KOPT-K1 (cell line): Measurements from ENCODE around the gene RTP5.

Experiments
- H3K27ac ChIP-seq: fragments of 200-600 bp; sonication (generic); 2 replicates; pipeline ENCODE4 v1.5.1; 2016; ENCODE audit warnings: antibody characterized with exemption, mild to moderate bottlenecking, low read depth, low read length; ENCODE audit not compliant: poor library complexity, severe bottlenecking
- H3K36me3 ChIP-seq: fragments of 200-600 bp; sonication (generic); 2 replicates; pipeline ENCODE4 v1.5.1; 2017; ENCODE audit warnings: antibody characterized with exemption, mild to moderate bottlenecking, low read length, moderate library complexity; ENCODE audit not compliant: insufficient read depth
- H3K9me3 ChIP-seq: fragments of 200-600 bp; sonication (generic); 2 replicates; pipeline ENCODE4 v1.5.1; 2017; ENCODE audit warnings: antibody characterized with exemption, low read length, mild to moderate bottlenecking; ENCODE audit not compliant: insufficient read depth, poor library complexity, severe bottlenecking

The RTP5 gene

DNA sequence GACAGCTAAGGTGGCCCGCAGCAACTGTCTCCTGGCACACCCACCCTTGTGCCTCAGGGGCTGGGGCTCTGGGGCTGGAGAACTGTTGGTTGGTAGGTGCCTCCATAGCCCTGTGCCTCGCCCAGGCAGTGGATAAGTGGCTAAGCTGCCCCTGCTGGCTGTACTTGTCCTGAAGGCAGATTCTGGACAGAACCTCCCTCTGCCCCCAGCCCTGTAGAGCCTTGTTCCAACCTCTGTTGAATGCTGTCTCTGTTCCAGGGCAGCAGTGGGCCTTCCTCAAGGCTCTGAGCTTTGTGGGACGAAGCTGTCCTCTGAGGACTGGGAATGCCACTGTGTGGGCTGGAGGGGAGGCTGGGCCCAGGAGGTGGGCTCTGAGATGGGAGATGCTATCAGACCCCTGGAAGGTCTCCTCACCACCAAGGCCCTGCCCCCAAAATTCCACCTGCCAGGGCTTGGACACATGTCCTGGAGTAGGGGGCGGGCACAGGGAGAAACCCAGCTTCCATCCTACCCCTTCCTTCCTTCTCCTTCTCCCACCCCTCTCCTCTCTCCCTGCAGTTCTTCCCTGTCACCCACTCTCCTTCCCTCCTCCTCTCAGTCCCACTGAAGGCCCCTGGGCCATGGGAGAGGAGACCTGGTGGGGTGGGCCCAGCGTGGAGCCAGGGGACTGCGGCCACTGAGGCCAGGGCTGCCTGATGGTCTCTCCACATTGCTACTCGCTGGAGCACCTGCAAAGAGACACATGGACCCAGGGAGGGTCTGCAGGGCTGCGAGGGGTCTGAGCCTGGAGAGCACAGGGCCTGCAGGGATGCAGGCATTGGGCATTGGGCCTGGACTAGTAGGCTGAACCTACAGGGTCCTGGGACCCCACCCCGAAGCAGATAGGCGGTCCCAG, 9.1 kb upstream of the RTP5 start:
- H3K9me3 ChIP-seq: no peaks in the 10 kb centered on the region
- H3K27ac ChIP-seq: peak overlapping the region; percentile 95
- H3K36me3 ChIP-seq: no peaks in the 10 kb centered on the region

DNA sequence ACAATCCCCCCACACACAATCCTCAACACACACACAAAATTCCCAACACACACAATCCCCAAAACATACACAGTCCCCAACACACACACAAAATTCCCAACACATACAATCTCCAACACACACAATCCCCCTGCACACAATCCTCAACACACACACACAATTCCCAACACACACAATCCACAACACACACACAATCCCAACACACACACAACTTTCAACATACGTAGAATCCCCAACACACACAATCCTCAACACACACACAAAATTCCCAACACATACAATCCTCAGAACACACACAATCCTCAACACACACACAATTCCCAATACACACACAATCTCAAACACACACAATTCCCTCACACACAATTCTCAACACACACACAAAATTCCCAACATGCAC, 8.3 kb upstream of the RTP5 start:
- no peaks in the 10 kb centered on the region for H3K36me3 ChIP-seq
- H3K9me3 ChIP-seq: no peaks in the 10 kb centered on the region
- H3K27ac ChIP-seq: peak overlapping the region; percentile 95

DNA sequence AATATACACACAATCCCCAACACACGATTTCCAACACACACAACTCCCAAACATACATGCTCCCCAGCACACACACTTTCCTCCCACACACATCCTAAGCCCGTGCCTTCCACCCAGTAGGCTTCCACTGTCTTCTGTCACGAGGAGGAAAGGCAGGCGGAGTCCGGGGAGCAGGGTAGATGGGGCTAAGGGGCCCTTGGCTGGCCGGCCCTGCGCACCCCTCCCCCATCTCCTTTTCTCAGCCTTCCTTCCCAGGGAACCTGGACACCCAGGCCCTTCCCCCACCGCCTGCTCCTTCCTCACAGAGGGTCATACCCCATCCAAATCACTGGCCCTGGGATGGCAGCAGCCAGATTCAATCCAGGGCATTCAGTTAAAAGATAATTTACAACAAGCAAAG, 7.4 kb upstream of the RTP5 start:
- Histone ChIP-seq H3K27ac (peak overlapping the region; percentile 95), H3K9me3 (no peaks in the 10 kb centered on the region), H3K36me3 (no peaks in the 10 kb centered on the region)

DNA sequence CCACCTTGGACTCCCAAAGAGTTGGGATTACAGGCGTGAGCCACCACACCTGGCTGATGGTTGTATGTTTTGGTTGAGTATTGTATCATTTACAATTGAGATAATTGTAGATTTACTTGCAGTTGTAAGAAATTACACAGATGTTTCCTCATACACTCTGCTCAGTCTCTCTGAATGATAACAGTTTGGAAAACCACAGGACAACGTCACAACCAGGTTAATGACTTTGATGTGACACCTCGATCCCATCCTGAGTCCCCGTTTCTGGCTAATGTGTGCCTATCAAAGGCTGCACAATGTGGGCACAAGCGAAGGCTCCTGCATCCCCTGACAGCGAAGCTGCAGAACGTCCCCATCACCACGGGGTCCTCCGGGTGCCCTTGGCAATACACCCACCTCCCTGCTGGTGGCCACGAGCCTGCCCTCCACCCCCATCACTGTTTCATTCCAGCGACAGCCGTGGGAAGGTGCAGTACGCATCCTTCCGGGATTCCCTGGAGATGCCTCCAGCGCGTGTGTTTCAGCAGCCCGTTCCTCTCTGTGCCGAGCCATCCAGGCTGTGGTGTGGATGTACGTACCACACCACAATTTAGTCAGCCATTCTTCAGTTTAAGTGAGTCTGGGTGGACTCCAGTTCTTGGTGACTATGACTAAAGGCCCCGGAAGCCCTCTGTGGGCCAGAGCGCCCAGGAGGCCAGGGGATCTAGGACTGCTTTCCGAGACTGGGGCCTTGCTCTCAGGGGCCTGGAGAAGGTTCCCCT, 6.6 kb upstream of the RTP5 start:
- H3K9me3 ChIP-seq: no peaks in the 10 kb centered on the region
- no peaks in the 10 kb centered on the region for H3K36me3 ChIP-seq
- peak overlapping the region; percentile 95 for H3K27ac ChIP-seq

DNA sequence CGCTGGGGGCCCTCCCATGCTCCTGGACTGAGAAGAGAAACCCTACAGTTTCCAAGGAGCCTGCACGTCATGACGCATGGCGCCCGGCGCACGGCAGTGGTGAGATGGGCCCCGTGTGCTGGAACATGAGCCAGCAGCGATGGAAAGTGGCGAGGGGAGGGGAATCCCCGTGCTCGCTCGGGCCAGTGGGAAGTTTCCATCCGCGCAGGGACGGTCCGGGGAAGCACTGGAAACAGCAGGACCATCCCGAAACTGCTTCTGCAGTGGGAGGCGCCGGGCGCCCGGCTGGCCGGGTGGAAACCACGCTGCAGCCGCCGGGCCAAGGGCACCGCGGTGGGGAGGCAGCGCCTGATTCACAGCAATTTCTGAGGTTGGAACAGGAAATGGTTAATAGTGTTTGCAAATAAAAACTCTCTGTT, 6.0 kb upstream of the RTP5 start:
- H3K36me3 ChIP-seq: no peaks in the 10 kb centered on the region
- H3K27ac ChIP-seq: peak overlapping the region; percentile 95
- no peaks in the 10 kb centered on the region for H3K9me3 ChIP-seq

DNA sequence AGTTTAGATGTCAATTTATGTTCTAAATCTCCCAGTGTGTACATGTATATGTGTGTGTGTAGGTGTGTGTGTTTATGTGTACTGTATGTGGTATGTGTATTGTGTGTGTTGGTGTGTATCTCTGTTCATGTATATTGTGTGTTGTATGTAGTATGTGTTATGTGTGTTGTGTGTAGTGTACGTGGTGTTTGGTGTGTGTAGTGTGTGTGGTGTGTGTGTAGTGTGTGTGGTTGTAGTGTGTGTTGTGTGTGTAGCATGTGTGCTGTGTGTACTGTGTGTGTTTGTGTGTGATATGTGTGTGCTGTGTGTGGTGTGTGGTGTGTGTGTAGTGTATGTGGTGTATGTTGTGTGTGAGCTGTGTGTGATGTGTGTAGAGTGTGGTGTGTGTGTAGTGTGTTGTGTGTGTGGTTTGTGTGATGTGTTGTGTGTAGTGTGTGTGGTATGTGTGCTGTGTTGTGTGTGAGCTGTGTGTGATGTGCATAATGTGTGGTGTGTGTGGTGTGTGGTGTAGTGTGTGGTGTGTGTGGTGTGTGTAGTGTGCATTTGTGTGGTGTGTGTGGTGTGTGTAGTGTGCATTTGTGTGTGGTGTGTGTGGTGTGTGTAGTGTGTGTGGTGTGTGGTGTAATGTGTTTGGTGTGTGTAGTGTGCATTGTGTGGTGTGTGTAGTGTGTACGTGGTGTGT, 5.2 kb upstream of the RTP5 start:
- H3K27ac ChIP-seq: peak overlapping the region; percentile 95

DNA sequence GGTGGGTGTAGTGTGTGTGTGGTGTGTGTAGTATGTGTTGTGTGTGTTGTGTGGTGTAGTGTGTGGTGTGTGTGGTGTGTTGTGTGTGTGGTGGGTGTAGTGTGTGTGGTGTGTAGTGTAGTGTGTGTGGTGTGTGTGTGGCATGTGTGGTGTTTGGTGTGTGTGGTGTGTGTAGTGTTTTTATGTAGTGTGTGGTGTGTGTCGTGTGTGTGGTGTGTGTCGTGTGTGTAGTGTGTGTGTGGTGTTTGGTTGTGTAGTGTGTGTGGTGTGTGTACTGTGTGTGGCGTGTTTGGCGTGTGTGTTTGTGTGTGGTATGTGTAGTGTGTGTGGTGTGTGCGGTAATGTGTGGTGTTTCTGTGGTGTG, 4.7 kb upstream of the RTP5 start:
- Histone ChIP-seq H3K36me3 (no peaks in the 10 kb centered on the region), H3K27ac (peak overlapping the region; percentile 95), H3K9me3 (no peaks in the 10 kb centered on the region)

More for the DNA sequence above, 5.2 kb upstream of the RTP5 start:
- Histone ChIP-seq H3K9me3 (no peaks in the 10 kb centered on the region), H3K36me3 (no peaks in the 10 kb centered on the region)

DNA sequence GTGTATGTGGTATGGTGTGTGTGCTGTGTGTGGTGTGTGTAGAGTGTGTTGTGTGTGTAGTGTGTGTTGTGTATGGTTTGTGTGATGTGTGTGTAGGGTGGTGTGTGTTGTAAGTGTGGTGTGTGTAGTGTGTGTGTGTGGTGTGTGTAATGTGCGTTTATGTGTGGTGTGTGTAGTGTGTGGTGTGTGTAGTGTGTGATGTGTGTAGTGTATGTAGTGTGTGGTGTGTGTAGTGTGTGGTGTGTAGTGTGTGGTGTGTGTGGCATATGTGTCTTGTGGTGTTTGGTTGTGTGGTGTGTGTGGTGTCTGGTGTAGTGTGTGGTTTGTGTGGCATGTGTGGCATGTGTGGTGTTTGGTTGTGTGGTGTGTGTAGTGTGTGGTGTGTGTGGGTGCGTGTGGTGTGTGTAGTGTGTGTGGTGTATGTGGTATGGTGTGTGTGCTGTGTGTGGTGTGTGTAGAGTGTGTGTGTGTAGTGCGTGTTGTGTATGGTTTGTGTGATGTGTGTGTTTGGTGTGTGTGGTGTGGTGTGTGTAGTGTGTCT, 4.0 kb upstream of the RTP5 start:
- H3K36me3 ChIP-seq: no peaks in the 10 kb centered on the region
- H3K9me3 ChIP-seq: no peaks in the 10 kb centered on the region
- H3K27ac ChIP-seq: peak overlapping the region; percentile 95

DNA sequence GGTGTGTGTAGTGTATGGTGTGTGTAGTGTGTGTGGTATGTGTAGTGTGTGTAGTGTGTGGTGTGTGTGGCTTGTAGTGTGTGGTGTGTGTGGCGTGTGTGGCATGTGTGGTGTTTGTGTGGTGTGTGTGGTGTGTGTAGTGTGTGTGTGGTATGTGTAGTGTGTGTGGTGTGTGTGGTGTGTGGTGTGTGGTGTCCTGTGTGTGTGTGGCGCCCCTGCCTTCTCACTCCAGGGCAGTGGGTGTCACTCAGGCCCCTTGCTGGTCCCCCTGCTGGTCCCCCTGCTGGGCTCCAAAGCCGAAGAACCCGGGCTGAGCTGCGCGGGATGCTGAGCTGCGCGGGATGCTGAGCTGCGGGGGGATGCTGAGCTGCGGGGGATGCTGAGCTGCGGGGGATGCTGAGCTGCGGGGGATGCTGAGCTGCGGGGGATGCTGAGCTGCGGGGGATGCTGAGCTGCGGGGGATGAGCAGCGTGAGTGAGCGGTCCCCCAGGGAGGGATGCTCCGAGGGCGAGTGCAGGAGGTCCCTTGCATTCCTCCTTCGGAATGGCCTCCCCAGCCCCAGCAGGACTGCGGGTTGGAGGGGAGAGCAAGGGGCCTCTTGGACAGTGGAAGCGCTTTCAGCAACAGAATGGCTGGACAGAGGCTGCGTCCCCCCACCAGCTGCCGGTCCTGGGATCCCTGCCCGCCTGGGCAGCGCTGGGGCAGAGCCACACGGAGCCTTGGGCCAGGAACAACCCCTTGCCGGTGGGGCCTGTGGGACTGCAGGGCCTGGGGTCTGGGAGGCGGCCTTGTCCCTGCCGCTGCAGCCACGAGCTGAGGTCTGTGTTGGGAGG, 3.4 kb upstream of the RTP5 start:
- H3K27ac ChIP-seq: peak overlapping the region; percentile 95
- H3K9me3 ChIP-seq: no peaks in the 10 kb centered on the region
- H3K36me3 ChIP-seq: no peaks in the 10 kb centered on the region

DNA sequence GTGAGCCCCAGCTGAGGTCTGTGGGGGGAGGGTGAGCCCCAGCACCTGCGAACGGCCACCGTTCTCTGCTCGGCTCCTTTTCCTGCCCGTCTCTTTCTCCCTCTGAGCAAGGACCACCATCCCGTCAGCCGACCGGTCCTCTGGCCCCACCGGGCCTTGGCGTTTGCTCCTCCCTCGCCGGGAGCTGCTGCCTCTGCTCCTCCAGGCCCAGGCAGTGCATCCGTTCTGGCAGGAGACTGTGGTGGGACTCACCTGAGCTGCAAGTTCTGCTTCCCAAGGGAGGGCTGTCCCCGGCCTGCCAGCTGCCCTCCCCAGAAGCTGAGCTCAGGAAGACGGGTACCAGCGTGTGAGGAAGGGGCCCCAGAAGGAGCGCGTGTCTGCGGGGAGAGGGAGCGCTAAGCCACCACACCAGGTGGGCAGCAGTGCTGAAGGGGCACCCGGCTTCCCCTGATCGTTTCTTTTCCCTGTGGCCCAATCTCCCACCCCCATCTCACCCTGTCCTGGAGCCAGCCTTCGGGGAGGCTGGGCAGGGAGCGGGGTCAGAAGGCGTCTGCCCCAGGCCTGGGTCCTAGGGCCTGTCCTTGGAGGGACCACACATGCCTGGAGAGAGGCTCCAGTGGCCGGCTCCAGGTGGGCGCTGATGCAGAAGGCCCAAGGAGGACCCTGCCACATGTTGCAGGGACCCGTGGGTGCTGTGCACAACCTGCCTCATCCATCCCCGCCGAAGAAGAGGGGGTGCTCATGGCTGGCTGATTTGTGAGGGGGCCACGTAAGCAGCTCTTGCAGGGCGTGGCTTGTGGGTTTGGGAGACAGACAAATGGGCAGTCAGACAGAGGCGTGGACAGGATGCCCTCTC, 2.5 kb upstream of the RTP5 start:
- H3K27ac ChIP-seq: peak overlapping the region; percentile 95
- no peaks in the 10 kb centered on the region for H3K9me3 ChIP-seq
- H3K36me3 ChIP-seq: no peaks in the 10 kb centered on the region

DNA sequence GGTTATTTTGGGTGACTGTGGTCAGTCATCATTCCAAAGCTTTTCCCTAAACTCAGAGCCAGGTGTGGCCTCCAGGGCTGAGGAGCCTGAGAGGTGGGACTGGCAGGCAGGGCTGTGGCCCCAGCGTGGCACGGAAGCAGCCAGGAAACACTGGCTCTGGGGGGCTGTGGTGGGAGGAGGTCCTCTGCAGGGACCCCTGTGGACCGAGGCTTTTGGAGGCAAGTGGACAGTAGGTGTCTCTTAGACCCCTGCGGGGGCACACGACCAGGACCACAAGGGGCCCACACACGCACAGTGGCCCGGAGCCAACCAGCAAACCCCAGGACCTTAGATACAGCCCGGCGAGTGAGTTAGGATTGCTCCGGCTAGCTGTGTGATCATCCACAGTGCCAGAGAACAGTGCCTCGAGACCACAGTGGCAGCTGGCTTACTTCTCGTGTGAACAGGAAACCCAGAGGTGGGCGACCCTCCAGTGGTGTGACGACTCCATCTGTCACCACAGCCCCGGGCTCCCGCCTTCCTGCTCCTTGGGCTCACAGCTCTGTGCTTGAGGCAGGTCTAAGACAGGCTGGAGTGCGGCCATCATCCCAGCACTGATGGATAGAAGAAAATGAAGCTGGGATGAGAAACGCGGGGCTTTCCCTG, 1.6 kb upstream of the RTP5 start:
- H3K27ac ChIP-seq: peak overlapping the region; percentile 95
- no peaks in the 10 kb centered on the region for H3K9me3 ChIP-seq
- no peaks in the 10 kb centered on the region for H3K36me3 ChIP-seq

DNA sequence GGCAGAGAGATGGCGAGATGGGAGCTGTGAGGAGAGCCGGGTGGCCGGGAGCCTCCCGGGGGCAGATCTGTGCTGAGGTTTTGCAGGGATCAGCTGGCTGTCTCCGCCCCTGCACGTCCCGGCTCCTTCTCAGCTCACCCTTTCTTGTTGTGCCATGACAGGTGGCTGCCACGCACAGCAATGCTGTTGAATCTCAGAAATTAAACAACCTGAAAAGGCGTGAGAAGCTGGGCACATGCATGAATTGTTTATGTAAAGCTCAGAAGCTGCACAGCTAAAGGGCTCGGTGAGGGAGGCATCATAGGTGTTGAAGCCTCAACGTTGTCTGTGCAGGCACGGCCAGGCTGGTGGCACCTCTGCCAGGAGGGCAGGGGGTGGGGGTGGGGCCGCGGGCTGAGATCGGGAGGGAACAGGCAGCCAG, 858 bp upstream of the RTP5 start:
- Histone ChIP-seq H3K27ac (peak overlapping the region; percentile 95), H3K36me3 (no peaks in the 10 kb centered on the region), H3K9me3 (no peaks in the 10 kb centered on the region)

DNA sequence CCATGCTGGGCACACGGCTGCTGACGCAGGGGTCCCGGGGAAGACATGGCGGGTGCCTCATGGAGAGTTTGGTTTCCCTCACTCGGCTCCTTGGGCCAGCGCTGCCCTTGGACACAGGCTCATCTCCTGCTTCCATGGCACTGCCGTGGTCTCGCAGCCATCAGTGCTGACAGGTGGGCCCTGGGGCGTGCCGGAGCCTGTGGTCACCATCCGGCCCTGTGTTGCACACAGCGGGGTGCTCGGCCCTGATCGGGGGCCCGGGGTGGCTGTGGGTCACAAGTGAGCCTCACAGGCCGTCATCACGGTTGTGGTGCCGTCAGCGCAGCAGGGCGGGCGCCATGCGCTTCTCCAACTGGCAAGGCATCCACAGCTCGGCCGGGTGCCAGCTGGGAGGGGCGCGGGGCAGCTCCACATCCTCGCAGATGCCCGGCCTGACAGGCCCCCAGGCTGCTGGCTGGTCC, 582 bp downstream of the RTP5 start:
- Histone ChIP-seq H3K9me3 (no peaks in the 10 kb centered on the region), H3K36me3 (no peaks in the 10 kb centered on the region), H3K27ac (peak overlapping the region; percentile 95)
